Kidney (tissue), 14 donors: ENCODE measurements around the gene IFNA17. TPM values are rescaled to one million over a fixed set of nuclear protein-coding genes. Genes with fewer than 3 reads are reported as not detected.
"Not testable (repeated sequence)": the region's sequence is repeated elsewhere in the genome, so short reads cannot be mapped to it uniquely, and the experiment has no call there.

Experiments used
- DNase-seq, 5 donors: peaks; one replicate each; pipeline ENCODE4 v3.0.0-alpha.2; 2013 to 2020
- FAIRE-seq: peaks from 2 replicates; lab custom pipeline; 2012; peaks lifted over from hg19 to GRCh38; lab: Jason Lieb, UNC
- H3K27ac ChIP-seq, 2 donors: one replicate each; pipeline ENCODE4 v1.7.0; 2013; ENCODE audit warnings: low read depth in 2 of 2, low read length in 2 of 2, inconsistent platforms in 1 of 2
- H3K27me3 ChIP-seq: one replicate; pipeline ENCODE4 v1.7.1; 2013; ENCODE audit warnings: low read length, inconsistent platforms; ENCODE audit not compliant: control insufficient read depth, insufficient read depth
- H3K36me3 ChIP-seq, 3 donors: one replicate each; pipeline versions ENCODE4 v1.7.0 to v1.7.1; 2013; ENCODE audit warnings: low read length in 3 of 3, control low read depth in 1 of 3, inconsistent platforms in 1 of 3; ENCODE audit not compliant: insufficient read depth in 3 of 3, control insufficient read depth in 2 of 3
- H3K4me1 ChIP-seq, 3 donors: one replicate each; pipeline versions ENCODE4 v1.7.0 to v1.7.1; 2013; ENCODE audit warnings: low read length in 3 of 3, inconsistent platforms in 1 of 3, low read depth in 1 of 3; ENCODE audit not compliant: control insufficient read depth in 2 of 3, insufficient read depth in 2 of 3
- H3K4me3 ChIP-seq, 3 donors: one replicate each; pipeline versions ENCODE4 v1.7.0 to v1.8.1; 2013; ENCODE audit warnings: low read length in 3 of 3, control low read depth in 1 of 3, inconsistent platforms in 1 of 3
- H3K9ac ChIP-seq, 3 donors: one replicate each; pipeline versions ENCODE4 v1.7.0 to v1.7.1; 2013; ENCODE audit warnings: low read length in 3 of 3, control low read depth in 1 of 3, inconsistent platforms in 1 of 3
- H3K9me3 ChIP-seq, 3 donors: one replicate each; pipeline versions ENCODE4 v1.7.0 to v1.7.1; 2013; ENCODE audit warnings: low read length in 3 of 3, control low read depth in 1 of 3, inconsistent platforms in 1 of 3; ENCODE audit not compliant: control insufficient read depth in 2 of 3, insufficient read depth in 1 of 3
- CTCF ChIP-seq: IDR thresholded peaks from 3 replicates; pipeline ENCODE4 v1.5.1; 2012; ENCODE audit warnings: mild to moderate bottlenecking, moderate library complexity, borderline replicate concordance; ENCODE audit not compliant: insufficient read depth; ENCODE audit errors: extremely low read depth
- intact Hi-C: fragments of 100-400 bp; cut with DNase I; formaldehyde crosslinking; loops from one replicate; pipeline ENCODE4 v1.11.1; 2022
- polyA plus RNA-seq: library from polyadenylated mRNA; stranded (reverse); fragments of 350-450 nt; fragmentation: Illumina TruSeq; extraction: RNeasy Lipid Tissue Mini Kit (QIAGEN cat#74804); gene quantifications from one replicate; pipeline ENCODE4 v1.2.3, GENCODE V29; 2014; ENCODE audit warnings: low read depth, low replicate concordance; ENCODE audit not compliant: insufficient read depth
- total RNA-seq: library from RNA; stranded (reverse); fragmentation: NEBNext Ultra II Directional; extraction: Animal tissue kit (Norgen Biotek cat#: 25700); gene quantifications from one replicate; pipeline ENCODE4 v1.2.1, GENCODE V29; 2021
- donor health status: control.
- donor health status: control.
- donor health status: control.
- donor health status: control.
- donor health status: control.
- donor health status: DM: yes; HTN: yes; CAD: no.
- donor health status: Normal renal cell carcinoma (clear cell type).

The IFNA17 gene
- total and polyA plus RNA-seq, 2 donors from 2014 or later: not detected

- H3K27me3 ChIP-seq: no peaks in the 10 kb centered on the region
- intact Hi-C loops: no loop called here
- no peaks in the 10 kb centered on the region for H3K36me3 ChIP-seq
- no peak for TF ChIP-seq CTCF
- no peaks in the 10 kb centered on the region for H3K4me1 ChIP-seq
- H3K9ac ChIP-seq: no peak overlapping the region
- FAIRE-seq (no peak), DNase-seq (no peak)
- no peak overlapping the region for H3K27ac ChIP-seq
- no peaks in the 10 kb centered on the region for H3K9me3 ChIP-seq
- H3K4me3 ChIP-seq: no peak overlapping the region
Measured at GRCh38 chr9:21244836-21245235, 16.8 kb upstream of the IFNA17 start.

GRCh38 chr9:21239911-21240310 is 11.9 kb upstream of the IFNA17 start, which contains the start of gene IFNA14:
Gene IFNA14 (minus strand): TSS chr9:21240005. CDS start chr9:21239935, 70 bp downstream.
- Histone ChIP-seq H3K9me3 (no peaks in the 10 kb centered on the region), H3K4me1 (no peaks in the 10 kb centered on the region), H3K36me3 (no peaks in the 10 kb centered on the region), H3K9ac (no peak within 1 kb of the TSS), H3K27me3 (no peaks in the 10 kb centered on the region), H3K27ac (no peak within 1 kb of the TSS), H3K4me3 (no peak within 1 kb of the TSS)
- FAIRE-seq (no peak), DNase-seq (no peak)
- no peak for TF ChIP-seq CTCF
- intact Hi-C loops: no loop called here

GRCh38 chr9:21236360-21236714 is 8.3 kb upstream of the IFNA17 start:
- DNase-seq, H3K4me1 ChIP-seq, H3K36me3 ChIP-seq, H3K27me3 ChIP-seq, H3K9ac ChIP-seq, H3K4me3 ChIP-seq, H3K9me3 ChIP-seq, FAIRE-seq, intact Hi-C loops, H3K27ac ChIP-seq: not testable (repeated sequence)

GRCh38 chr9:21235468-21236359 is 7.7 kb upstream of the IFNA17 start:
- H3K4me3 ChIP-seq, H3K4me1 ChIP-seq, intact Hi-C loops, H3K36me3 ChIP-seq, H3K9ac ChIP-seq, H3K27me3 ChIP-seq, H3K27ac ChIP-seq, H3K9me3 ChIP-seq: not testable (repeated sequence)
- FAIRE-seq (peak; percentile 6), DNase-seq (peak in 2 of 5 donors; percentile 38 to 52)
- peak; percentile 52 for TF ChIP-seq CTCF
